ENCODE data around the gene ARL10. TPM values are rescaled to one million over a fixed set of nuclear protein-coding genes. Genes with fewer than 3 reads are reported as not detected.

Gene ARL10
- total RNA-seq, 2 experiments from 2014 or later, result 8.0 to 12.1 TPM

- Mint-ChIP-seq H3K4me1 (peaks cover 8% of the 10 kb centered on the region), H3K36me3 (peaks cover 3% of the 10 kb centered on the region), H3K9me3 (peaks cover 5% of the 10 kb centered on the region), H3K27me3 (no peaks in the 10 kb centered on the region), H3K4me3 (no peak overlapping the region), H3K27ac (no peak overlapping the region)
- DNase-seq, result no peak
These were observed 60.5 kb downstream of the ARL10 start for GRCh38 chr5:176425791-176426190.

DNA sequence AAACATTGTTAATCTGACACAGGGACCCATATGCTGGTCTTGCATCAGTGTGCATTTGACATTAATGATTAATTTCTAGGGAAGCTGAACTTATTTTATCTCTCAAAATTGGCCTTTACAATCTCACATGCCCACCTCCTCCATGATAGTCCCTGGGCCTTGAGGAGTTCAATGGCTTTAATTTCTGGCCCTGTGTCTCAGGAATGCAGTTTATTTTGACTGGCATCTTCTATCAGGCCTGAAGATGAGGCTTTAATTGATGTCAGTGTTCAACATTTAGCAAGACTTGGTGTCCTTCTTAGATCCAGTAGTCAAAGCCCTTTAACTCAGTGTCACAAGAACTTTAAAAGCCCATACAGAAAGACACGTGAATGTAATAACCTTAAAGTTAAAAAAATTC lies 61.6 kb downstream of the ARL10 start:
- Mint-ChIP-seq H3K27me3 (no peaks in the 10 kb centered on the region), H3K9me3 (peaks cover 5% of the 10 kb centered on the region), H3K27ac (no peak overlapping the region), H3K36me3 (peaks cover 3% of the 10 kb centered on the region), H3K4me3 (no peak overlapping the region), H3K4me1 (peaks cover 8% of the 10 kb centered on the region)
- DNase-seq, result no peak

GRCh38 chr5:176427971-176428370 lies 62.7 kb downstream of the ARL10 start:
- H3K4me1 Mint-ChIP-seq, result peaks cover 8% of the 10 kb centered on the region
- H3K36me3 Mint-ChIP-seq, result peaks cover 3% of the 10 kb centered on the region
- DNase-seq, result no peak
- H3K9me3 Mint-ChIP-seq, result peaks cover 5% of the 10 kb centered on the region
- no peaks in the 10 kb centered on the region for H3K27me3 Mint-ChIP-seq
- H3K4me3 Mint-ChIP-seq, result no peak overlapping the region
- no peak overlapping the region for H3K27ac Mint-ChIP-seq

- H3K27ac Mint-ChIP-seq, result peak overlapping the region; percentile 57
- H3K9me3 Mint-ChIP-seq, result peaks cover 5% of the 10 kb centered on the region
- peaks cover 3% of the 10 kb centered on the region for H3K36me3 Mint-ChIP-seq
- H3K27me3 Mint-ChIP-seq, result no peaks in the 10 kb centered on the region
- no peak for DNase-seq
- no peak overlapping the region for H3K4me3 Mint-ChIP-seq
- H3K4me1 Mint-ChIP-seq, result peaks cover 8% of the 10 kb centered on the region
These were observed 64.7 kb downstream of the ARL10 start for GRCh38 chr5:176429972-176430371.

Other genes starting within 250 kb of the ARL10 start
- gene SIMC1, start 127.1 kb upstream of the ARL10 start, total RNA-seq, result 10 to 100 TPM; 23.5 to 24.8 TPM
- 10 to 100 TPM; 38.2 to 41.7 TPM for gene KIAA1191, start 3.7 kb upstream of the ARL10 start, total RNA-seq
- 100 to 1,000 TPM; 154 to 158 TPM for gene NOP16, start 23.1 kb downstream of the ARL10 start, total RNA-seq
- gene HIGD2A, start 23.3 kb downstream of the ARL10 start, total RNA-seq, result 10 to 100 TPM; 94.0 to 94.5 TPM
- 10 to 100 TPM; 53.4 to 57.7 TPM for gene CLTB, start 51.1 kb downstream of the ARL10 start, total RNA-seq
- gene FAF2, start 82.9 kb downstream of the ARL10 start, total RNA-seq, result 10 to 100 TPM; 38.1 to 38.6 TPM
- gene RNF44, start 171.9 kb downstream of the ARL10 start, total RNA-seq, result 10 to 100 TPM; 53.4 to 53.8 TPM
- gene CDHR2, start 183.9 kb downstream of the ARL10 start, total RNA-seq, result under 1 TPM; 0.31 to 0.44 TPM
- 1 to 10 TPM; 1.5 to 1.7 TPM for gene GPRIN1, start 244.7 kb downstream of the ARL10 start, total RNA-seq

Measured in activated naive CD8-positive, alpha-beta T cell treated with anti-CD3 and anti-CD28 coated beads for 36 hours (primary cell).